OCI-LY3 (cell line): ENCODE data around the gene ANO10.

Experiments used
- CTCF ChIP-seq: fragments of 200-600, 300-600 bp; sonication (generic); IDR thresholded peaks from 2 replicates; pipeline ENCODE4 v1.5.1; 2014; ENCODE audit warnings: antibody characterized with exemption, low read length, low read depth
- EZH2phosphoT487 ChIP-seq: fragments of 200-600 bp; shearing (Covaris generic); IDR thresholded peaks from 2 replicates; pipeline ENCODE4 v1.6.1; 2018; ENCODE audit warnings: antibody characterized with exemption, mixed run types, low read depth

- TF ChIP-seq CTCF (no peak), EZH2phosphoT487 (no peak)
Observed at GRCh38 chr3:43348852-43349574, 272.8 kb downstream of the ANO10 start.
